ENCODE results near the gene PTGFR. TPM values are rescaled to one million over a fixed set of nuclear protein-coding genes. Genes with fewer than 3 reads are reported as not detected.

The PTGFR gene
- total RNA-seq, 1 experiment from 2014 or later: not detected

DNA sequence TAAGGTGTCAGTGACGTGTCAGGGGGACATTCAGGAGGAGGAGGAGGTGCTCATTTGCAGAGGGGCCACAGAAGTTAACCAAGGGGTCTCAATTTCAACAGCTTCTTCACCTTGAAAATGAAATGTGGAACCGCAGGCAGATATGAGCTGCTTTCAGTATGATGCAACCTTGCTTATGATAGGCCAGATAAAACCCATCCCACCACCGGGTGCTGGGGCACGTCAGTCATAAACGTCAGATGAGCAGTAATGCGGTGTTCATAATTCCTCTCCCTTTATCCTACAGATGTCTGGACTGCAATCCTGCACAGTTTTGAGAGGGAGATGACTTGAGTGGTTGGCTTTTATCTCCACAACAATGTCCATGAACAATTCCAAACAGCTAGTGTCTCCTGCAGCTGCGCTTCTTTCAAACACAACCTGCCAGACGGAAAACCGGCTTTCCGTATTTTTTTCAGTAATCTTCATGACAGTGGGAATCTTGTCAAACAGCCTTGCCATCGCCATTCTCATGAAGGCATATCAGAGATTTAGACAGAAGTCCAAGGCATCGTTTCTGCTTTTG, 1.7 kb downstream of the PTGFR start:
- no peak overlapping the region for H3K4me3 ChIP-seq (ENCODE audit: insufficient read depth, low read depth, low read length)
- H3K36me3 ChIP-seq (replicated peaks; ENCODE audit: control insufficient read depth, insufficient read depth, low read length): no peaks in the 10 kb centered on the region
- DNase-seq: no peak
- peaks cover 35% of the 10 kb centered on the region for H3K27me3 ChIP-seq (ENCODE audit: control insufficient read depth, insufficient read depth, low read length)

DNA sequence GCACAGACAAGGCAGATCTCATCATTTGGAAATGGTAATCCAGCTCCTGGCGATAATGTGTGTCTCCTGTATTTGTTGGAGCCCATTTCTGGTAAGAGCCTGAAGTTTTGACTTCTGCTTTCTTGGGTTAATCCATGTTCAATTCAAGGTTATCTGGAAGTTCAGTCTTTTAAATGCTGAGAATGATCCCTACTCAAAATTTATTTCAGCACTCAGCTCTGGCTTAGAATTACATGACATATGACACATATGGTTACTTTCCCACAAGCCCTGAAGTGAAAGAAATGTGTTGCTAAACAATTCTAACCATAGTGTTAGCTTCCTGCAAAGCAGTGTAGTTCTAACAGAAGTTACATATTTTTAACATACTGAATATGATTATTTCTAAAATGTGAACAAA, 2.7 kb downstream of the PTGFR start:
- Histone ChIP-seq H3K4me3 (ENCODE audit: insufficient read depth, low read depth, low read length) (no peak overlapping the region), H3K27me3 (ENCODE audit: control insufficient read depth, insufficient read depth, low read length) (peaks cover 35% of the 10 kb centered on the region)
- no peak for DNase-seq

DNA sequence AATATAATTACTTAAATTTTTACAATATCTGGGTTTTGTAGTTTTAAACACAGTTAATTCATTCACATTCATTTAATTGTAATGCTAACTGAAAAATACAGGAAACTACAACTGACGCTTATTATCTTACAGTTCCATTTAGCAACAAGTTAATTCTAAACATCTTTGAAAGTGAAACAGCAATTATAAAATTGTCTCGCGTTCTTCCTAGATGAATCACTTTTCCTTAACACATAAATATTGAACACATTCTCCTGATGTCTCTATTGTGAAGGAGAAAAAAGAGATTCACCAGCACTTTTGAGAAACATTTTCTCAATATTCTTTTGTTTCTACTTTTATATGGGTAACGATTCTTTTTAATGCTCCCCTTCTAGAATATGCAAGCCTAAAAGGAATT, 6.4 kb downstream of the PTGFR start:
- no peak for DNase-seq
- H3K27me3 ChIP-seq (ENCODE audit: control insufficient read depth, insufficient read depth, low read length): peaks cover 11% of the 10 kb centered on the region
- no peaks in the 10 kb centered on the region for H3K36me3 ChIP-seq (replicated peaks; ENCODE audit: control insufficient read depth, insufficient read depth, low read length)
- no peak overlapping the region for H3K4me3 ChIP-seq (ENCODE audit: insufficient read depth, low read depth, low read length)

More for the DNA sequence above, 2.7 kb downstream of the PTGFR start:
- no peaks in the 10 kb centered on the region for H3K36me3 ChIP-seq (replicated peaks; ENCODE audit: control insufficient read depth, insufficient read depth, low read length)

GRCh38 chr1:78500529-78500928, 9.8 kb downstream of the PTGFR start:
- no peak for DNase-seq
- H3K27me3 ChIP-seq (ENCODE audit: control insufficient read depth, insufficient read depth, low read length): peaks cover 2% of the 10 kb centered on the region; the same call in 1 of the 2 replicates
- H3K36me3 ChIP-seq (replicated peaks; ENCODE audit: control insufficient read depth, insufficient read depth, low read length): no peaks in the 10 kb centered on the region
- H3K4me3 ChIP-seq (ENCODE audit: insufficient read depth, low read depth, low read length): no peak overlapping the region

GRCh38 chr1:78501203-78501602, 10.4 kb downstream of the PTGFR start:
- Histone ChIP-seq H3K4me3 (ENCODE audit: insufficient read depth, low read depth, low read length) (no peak overlapping the region), H3K36me3 (replicated peaks; ENCODE audit: control insufficient read depth, insufficient read depth, low read length) (no peaks in the 10 kb centered on the region), H3K27me3 (ENCODE audit: control insufficient read depth, insufficient read depth, low read length) (peaks cover 2% of the 10 kb centered on the region; the same call in 1 of the 2 replicates)
- no peak for DNase-seq

GRCh38 chr1:78511334-78511733, 20.6 kb downstream of the PTGFR start:
- H3K4me3 ChIP-seq (ENCODE audit: insufficient read depth, low read depth, low read length): no peak overlapping the region
- no peaks in the 10 kb centered on the region for H3K36me3 ChIP-seq (replicated peaks; ENCODE audit: control insufficient read depth, insufficient read depth, low read length)
- no peaks in the 10 kb centered on the region for H3K27me3 ChIP-seq (ENCODE audit: control insufficient read depth, insufficient read depth, low read length)
- no peak for DNase-seq

GRCh38 chr1:78516716-78517115, 25.9 kb downstream of the PTGFR start:
- Histone ChIP-seq H3K4me3 (ENCODE audit: insufficient read depth, low read depth, low read length) (no peak overlapping the region), H3K36me3 (replicated peaks; ENCODE audit: control insufficient read depth, insufficient read depth, low read length) (no peaks in the 10 kb centered on the region), H3K27me3 (ENCODE audit: control insufficient read depth, insufficient read depth, low read length) (no peaks in the 10 kb centered on the region)
- no peak for DNase-seq

DNA sequence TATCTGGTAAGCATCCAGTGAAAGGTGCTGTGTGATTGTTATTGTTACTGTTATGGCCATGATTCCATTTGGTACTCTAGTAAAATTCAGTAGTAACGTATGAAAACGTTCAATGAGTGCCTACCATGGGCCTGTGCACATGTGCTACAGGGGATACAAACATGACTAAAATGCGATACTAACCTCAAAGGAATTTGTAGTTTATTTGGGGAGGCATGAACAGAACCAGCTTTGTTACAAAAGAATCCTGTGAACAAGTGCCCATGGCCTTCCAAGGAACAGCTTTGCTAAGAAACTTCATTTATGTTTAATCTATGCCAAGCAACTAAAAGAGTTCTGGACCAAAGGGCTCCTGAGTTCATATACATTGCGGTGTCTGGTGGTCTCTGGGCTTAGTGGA, 28.7 kb downstream of the PTGFR start:
- Histone ChIP-seq H3K27me3 (ENCODE audit: control insufficient read depth, insufficient read depth, low read length) (no peaks in the 10 kb centered on the region), H3K4me3 (ENCODE audit: insufficient read depth, low read depth, low read length) (no peak overlapping the region), H3K36me3 (replicated peaks; ENCODE audit: control insufficient read depth, insufficient read depth, low read length) (no peaks in the 10 kb centered on the region)
- no peak for DNase-seq

DNA sequence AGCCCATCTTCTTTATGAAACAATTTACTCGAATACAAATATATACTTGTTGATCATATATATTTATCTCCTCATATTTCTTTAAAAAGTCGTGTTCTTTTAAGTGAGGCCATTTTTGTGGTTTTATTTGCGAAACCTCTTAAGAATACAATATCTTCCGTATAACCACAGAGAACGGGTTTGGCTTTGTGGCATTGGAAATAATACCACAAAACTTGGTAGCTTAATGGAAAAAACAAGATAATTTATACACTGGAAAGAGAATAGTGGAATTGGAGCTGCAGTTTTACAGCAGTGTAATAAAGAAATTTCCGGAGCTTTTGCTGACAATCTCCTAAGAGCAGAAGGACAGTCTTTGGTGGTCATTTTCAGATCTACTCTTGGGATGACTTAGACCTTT, 29.4 kb downstream of the PTGFR start:
- Histone ChIP-seq H3K36me3 (replicated peaks; ENCODE audit: control insufficient read depth, insufficient read depth, low read length) (no peaks in the 10 kb centered on the region), H3K4me3 (ENCODE audit: insufficient read depth, low read depth, low read length) (no peak overlapping the region), H3K27me3 (ENCODE audit: control insufficient read depth, insufficient read depth, low read length) (no peaks in the 10 kb centered on the region)
- DNase-seq: no peak

GRCh38 chr1:78520843-78521242, 30.1 kb downstream of the PTGFR start:
- Histone ChIP-seq H3K27me3 (ENCODE audit: control insufficient read depth, insufficient read depth, low read length) (no peaks in the 10 kb centered on the region), H3K36me3 (replicated peaks; ENCODE audit: control insufficient read depth, insufficient read depth, low read length) (no peaks in the 10 kb centered on the region), H3K4me3 (ENCODE audit: insufficient read depth, low read depth, low read length) (no peak overlapping the region)
- DNase-seq: no peak

- H3K27me3 ChIP-seq (ENCODE audit: control insufficient read depth, insufficient read depth, low read length): no peaks in the 10 kb centered on the region
- H3K36me3 ChIP-seq (replicated peaks; ENCODE audit: control insufficient read depth, insufficient read depth, low read length): no peaks in the 10 kb centered on the region
- no peak overlapping the region for H3K4me3 ChIP-seq (ENCODE audit: insufficient read depth, low read depth, low read length)
- DNase-seq: no peak
Measured at GRCh38 chr1:78522136-78522535, 31.4 kb downstream of the PTGFR start.

GRCh38 chr1:78526496-78526895, 35.7 kb downstream of the PTGFR start:
- no peaks in the 10 kb centered on the region for H3K36me3 ChIP-seq (replicated peaks; ENCODE audit: control insufficient read depth, insufficient read depth, low read length)
- DNase-seq: no peak
- H3K27me3 ChIP-seq (ENCODE audit: control insufficient read depth, insufficient read depth, low read length): no peaks in the 10 kb centered on the region
- H3K4me3 ChIP-seq (ENCODE audit: insufficient read depth, low read depth, low read length): no peak overlapping the region

GRCh38 chr1:78527706-78528105, 36.9 kb downstream of the PTGFR start:
- no peaks in the 10 kb centered on the region for H3K27me3 ChIP-seq (ENCODE audit: control insufficient read depth, insufficient read depth, low read length)
- DNase-seq: no peak

GRCh38 chr1:78533527-78533926, 42.8 kb downstream of the PTGFR start:
- DNase-seq: no peak
- Histone ChIP-seq H3K4me3 (ENCODE audit: insufficient read depth, low read depth, low read length) (no peak overlapping the region), H3K36me3 (replicated peaks; ENCODE audit: control insufficient read depth, insufficient read depth, low read length) (no peaks in the 10 kb centered on the region), H3K27me3 (ENCODE audit: control insufficient read depth, insufficient read depth, low read length) (no peaks in the 10 kb centered on the region)

More at GRCh38 chr1:78527706-78528105, 36.9 kb downstream of the PTGFR start:
- Histone ChIP-seq H3K4me3 (ENCODE audit: insufficient read depth, low read depth, low read length) (no peak overlapping the region), H3K36me3 (replicated peaks; ENCODE audit: control insufficient read depth, insufficient read depth, low read length) (no peaks in the 10 kb centered on the region)

DNA sequence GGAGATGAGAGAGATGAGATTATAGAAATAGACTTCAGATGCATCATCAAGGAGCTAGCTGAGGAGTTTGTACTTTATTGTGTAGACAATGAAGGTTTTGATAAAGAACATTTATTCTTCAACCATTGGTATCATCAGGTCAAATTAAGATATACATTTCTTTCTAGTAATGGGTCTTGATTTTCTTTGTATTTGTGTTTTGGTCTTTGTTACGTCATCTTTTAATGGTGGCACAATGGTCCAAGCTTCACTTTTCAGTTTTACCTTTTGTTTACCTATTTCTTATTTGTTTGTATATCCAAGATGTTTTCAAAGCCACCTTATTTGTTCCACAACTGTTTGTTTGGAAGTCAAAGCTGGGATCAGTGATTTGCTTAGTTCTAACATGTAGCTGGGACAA, 44.5 kb downstream of the PTGFR start:
- Histone ChIP-seq H3K36me3 (replicated peaks; ENCODE audit: control insufficient read depth, insufficient read depth, low read length) (no peaks in the 10 kb centered on the region), H3K27me3 (ENCODE audit: control insufficient read depth, insufficient read depth, low read length) (no peaks in the 10 kb centered on the region), H3K4me3 (ENCODE audit: insufficient read depth, low read depth, low read length) (no peak overlapping the region)
- no peak for DNase-seq

DNA sequence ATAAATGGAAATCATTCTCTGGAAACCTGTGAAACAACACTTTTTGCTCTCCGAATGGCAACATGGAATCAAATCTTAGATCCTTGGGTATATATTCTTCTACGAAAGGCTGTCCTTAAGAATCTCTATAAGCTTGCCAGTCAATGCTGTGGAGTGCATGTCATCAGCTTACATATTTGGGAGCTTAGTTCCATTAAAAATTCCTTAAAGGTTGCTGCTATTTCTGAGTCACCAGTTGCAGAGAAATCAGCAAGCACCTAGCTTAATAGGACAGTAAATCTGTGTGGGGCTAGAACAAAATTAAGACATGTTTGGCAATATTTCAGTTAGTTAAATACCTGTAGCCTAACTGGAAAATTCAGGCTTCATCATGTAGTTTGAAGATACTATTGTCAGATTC, 45.7 kb downstream of the PTGFR start:
- Histone ChIP-seq H3K4me3 (ENCODE audit: insufficient read depth, low read depth, low read length) (no peak overlapping the region), H3K27me3 (ENCODE audit: control insufficient read depth, insufficient read depth, low read length) (no peaks in the 10 kb centered on the region), H3K36me3 (replicated peaks; ENCODE audit: control insufficient read depth, insufficient read depth, low read length) (no peaks in the 10 kb centered on the region)
- no peak for DNase-seq
